Adrenal gland (tissue), 5 donors: ENCODE measurements around the gene TLE5.

ENCODE experiments used
- POLR2A ChIP-seq, 2 donors: fragments of 450-650 bp; IDR thresholded peaks; one replicate each; pipeline ENCODE4 v1.6.1; 2017; ENCODE audit warnings: antibody characterized with exemption in 2 of 2, mild to moderate bottlenecking in 2 of 2, moderate library complexity in 1 of 2
- TF ChIP-seq, protein P1 (sequence below), 6 experiments: fragments of 450-650 bp in 4 of 6; fragments of 200-600 bp in 2 of 6; sonication (generic) in 1 of 6; IDR thresholded peaks; 1 replicate in 5 of 6; 2 replicates in 1 of 6; pipeline versions ENCODE4 v1.5.1 to v1.8.0; 2016 to 2021; ENCODE audit warnings: antibody characterized with exemption in 6 of 6, mild to moderate bottlenecking in 2 of 6, moderate library complexity in 1 of 6
- donor health status: DM: no; HTN: no; CAD: no.

DNA sequence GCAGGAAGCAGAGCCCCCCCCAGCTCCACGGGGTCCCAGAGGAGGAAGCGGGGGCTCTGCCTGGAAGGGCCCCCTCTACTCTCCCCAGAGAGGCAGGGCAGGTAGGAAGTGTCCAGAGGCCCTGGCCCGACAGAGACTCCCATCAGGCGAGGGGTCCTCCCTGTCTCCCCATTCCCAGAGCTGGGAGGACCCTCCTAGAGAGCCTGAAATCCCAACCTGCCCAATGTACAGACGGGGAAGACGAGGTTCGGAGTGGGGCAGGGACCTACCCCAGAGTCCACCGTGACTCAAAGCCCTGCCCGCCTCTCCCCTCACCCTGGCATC is 34.4 kb downstream of the TLE5 start:
- TF ChIP-seq, protein P1, sequence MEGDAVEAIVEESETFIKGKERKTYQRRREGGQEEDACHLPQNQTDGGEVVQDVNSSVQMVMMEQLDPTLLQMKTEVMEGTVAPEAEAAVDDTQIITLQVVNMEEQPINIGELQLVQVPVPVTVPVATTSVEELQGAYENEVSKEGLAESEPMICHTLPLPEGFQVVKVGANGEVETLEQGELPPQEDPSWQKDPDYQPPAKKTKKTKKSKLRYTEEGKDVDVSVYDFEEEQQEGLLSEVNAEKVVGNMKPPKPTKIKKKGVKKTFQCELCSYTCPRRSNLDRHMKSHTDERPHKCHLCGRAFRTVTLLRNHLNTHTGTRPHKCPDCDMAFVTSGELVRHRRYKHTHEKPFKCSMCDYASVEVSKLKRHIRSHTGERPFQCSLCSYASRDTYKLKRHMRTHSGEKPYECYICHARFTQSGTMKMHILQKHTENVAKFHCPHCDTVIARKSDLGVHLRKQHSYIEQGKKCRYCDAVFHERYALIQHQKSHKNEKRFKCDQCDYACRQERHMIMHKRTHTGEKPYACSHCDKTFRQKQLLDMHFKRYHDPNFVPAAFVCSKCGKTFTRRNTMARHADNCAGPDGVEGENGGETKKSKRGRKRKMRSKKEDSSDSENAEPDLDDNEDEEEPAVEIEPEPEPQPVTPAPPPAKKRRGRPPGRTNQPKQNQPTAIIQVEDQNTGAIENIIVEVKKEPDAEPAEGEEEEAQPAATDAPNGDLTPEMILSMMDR (IDR thresholded peaks at IDR 0.05): no peak
- no peak for TF ChIP-seq POLR2A (IDR thresholded peaks at IDR 0.05)
